HG02970 (cell line): ENCODE measurements around the gene PLEKHG1.

Experiments
- ATAC-seq: cut with Tn5 transposase; IDR thresholded peaks from one replicate; pipeline ENCODE4 v1.9.1; 2021; ENCODE audit warnings: mild to moderate bottlenecking, moderate library complexity, moderate number of reproducible peaks; ENCODE audit not compliant: unreplicated experiment, low FRiP score

Gene PLEKHG1

DNA sequence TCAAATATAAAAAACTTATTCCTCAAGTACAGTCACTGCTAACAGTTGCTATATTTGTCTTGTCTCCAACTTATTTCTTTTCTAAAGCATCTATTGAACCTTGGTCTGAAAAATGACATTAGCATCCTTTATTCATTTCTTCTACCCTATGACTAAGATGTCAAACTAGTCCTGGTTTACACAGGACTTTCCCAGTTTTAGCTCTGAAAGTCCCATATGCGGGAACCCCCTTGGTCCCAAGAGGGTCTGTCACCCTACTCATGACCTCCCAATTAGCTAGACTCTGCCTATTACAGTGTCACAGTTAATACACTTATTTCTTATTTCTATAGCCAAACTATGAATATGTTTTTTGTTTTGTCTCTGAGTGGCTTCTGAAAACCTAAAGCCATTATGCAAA lies 37.1 kb downstream of the PLEKHG1 start:
- no peak for ATAC-seq

DNA sequence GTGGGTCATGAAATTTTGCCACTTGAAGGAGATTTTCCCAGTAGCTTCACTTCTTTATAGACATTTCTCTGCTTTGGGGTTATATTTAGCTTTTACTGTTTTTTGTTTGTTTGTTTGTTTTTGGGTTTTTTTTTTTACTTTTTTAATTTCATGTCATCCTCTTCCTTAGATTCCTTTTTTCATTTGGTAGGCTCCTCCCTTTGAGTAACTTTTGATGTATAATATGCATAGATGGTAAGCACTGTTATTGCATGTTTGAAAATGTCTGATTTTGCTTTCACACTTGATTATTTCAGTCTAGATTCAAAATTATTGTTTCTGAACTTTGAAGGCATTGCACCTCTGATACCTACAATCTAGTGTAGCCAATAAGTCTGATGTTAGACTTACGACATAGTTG lies 37.6 kb downstream of the PLEKHG1 start:
- ATAC-seq, result no peak

DNA sequence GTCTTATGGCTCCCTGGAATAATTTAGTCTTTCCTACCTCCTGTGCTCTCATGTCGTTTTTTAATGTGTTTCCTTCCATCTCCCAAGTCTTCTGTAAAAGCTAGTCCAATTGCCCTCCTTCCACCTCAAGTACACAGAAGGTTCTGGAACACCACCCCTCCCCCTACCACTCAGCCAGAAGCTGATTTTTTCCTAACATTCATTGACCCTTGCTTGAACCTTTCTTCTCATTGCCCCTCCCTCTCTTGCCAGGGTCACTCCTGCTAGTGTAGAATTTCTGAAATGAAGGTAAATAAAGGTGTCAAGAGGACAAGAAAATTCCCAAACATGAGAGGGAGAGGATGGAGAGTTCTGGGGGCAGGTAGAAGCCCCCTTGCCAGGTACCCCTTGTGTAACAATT lies 38.6 kb downstream of the PLEKHG1 start:
- ATAC-seq, result no peak

DNA sequence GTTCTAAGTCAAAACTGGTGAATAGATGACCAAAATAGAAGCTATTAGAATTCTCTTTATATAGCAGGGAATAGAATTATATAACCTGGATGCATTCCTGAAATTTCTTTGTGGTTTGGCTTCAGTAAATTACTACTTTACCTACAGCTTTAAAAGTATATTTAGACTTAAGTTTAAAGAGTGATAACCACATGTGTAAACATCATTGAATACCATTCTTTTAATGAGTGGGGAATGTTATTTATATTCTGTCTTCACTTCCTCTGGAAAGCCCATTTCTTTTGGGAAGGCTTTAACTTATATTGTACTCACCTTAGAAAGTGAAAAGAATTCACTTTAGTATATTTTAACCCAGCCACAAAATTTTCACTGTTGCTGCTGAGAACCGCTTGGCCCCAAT lies 39.1 kb downstream of the PLEKHG1 start:
- ATAC-seq, result no peak

DNA sequence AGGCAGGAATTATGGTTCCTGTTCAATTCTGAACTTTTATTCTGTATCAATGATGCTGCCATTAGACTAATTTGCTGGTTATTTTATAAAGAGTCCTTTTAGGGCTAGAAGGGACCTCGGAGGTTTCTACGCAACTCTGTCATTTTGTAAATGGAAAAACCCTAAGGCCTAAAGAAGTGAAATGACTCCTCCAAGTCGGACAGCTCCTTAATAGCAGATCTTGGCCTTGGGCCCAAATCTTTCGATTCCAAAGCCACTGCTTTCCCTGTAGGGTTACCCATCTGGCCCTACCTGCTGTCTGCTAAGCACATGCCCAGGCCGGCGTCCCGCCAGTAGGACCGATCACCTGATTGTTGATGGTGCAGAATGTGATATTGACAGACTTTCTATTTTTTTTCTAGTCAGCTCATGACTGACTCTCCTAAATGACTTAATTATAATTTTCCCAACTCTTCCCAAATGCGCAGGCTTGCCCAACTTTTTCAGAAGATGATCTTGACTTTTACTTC lies 40.2 kb downstream of the PLEKHG1 start:
- no peak for ATAC-seq

DNA sequence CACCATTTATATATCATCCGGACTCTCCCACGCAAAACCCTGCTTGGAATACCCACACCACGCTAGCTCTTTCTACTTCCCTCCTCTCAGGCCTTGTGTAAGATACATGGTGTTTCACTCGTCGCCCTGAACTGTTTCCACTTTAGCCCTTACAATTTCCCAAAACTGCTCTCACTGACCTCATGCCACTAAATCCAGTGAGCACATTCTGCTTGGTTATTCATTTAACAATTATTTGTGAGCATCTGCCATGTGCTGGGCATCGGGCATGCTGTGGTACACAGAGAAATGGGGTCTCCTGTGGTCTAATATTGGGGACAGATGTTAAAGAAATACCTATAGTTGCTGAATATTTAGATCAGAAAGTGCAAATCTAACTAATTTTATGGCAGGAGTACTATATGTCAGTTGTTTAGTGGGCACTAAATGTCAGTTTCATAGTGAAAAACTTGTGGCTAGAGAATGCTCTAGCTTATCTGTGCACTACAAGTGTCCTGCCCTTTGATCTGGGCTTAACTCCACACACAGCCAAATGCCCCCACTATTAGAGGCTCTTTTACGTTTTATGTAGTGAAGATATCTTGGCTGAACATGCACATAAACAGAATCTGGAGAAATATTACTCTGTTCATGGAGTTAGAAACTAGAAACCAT lies 41.0 kb downstream of the PLEKHG1 start:
- no peak for ATAC-seq

DNA sequence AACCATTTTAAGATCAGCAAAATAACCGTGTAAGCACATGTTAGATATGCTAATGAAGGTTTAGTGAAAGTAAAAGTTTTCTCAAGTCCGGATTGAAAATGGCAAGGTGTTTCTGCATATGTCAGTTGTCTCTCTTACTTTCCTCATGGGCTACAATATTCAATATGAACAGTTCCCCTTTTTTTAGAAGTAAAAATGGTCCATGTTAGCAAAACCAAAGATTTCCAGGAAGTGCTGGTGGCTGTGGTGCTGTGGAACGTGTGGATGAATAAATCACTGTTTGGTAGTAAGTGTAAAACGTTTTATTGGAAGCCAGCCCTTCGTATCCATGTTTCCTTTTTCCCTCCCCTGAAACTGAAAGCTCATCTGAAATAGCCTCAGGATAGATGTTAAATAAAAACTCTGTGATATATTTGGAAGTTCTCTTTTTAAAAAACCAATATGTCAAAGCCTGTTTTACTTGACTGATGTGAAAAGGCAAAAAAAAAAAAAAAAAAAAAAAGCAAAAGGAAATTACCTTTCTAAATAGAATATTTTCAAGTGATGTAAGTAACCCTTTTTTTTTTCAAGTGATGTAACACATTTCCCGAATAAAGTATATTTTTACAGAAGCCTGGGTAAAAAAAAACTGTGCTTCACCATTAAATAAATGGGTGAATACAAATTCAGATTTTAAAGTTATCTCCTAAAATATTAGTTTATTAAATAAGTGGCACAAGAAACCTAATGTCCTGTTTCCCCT lies 41.9 kb downstream of the PLEKHG1 start:
- no peak for ATAC-seq

DNA sequence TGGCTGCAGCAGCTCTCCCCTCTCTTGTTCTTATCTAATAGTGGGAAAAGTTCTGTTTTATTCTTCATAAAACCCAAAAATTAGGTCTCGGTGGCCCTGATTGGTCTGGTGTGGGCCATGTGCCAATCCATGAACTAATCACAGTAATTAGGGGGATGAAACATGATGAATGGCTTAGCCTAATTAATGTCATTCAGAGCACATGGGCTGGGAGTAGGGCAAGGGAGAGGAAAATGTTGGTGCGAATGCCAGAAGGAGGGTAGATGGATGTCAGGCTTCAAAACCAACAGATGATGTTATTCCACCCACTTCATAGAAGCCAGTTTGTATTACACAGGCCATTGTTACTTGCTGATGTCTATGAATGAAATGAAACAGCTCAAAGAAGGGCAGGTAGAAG lies 46.5 kb downstream of the PLEKHG1 start:
- ATAC-seq, result no peak

DNA sequence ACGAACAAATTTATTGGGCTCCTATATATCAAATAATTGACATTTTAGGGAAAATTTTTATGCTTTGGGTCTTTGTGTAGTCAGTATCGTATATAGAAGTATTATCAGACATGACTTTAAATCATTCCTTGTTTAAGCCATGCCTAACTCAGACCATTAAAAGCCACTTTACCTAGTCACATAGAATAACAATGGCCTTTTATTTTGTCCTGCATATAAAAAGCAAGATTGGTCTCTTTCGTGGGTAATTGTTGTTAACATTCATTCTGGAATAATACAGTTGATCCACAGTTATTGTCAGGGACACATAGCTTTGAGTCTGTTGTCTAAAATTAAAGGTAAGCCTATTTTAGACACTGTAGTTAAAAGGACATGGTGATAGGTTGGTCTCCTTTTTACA lies 47.4 kb downstream of the PLEKHG1 start:
- ATAC-seq, result no peak
